ENCODE results near the gene HOXB13. TPM values are rescaled to one million over a fixed set of nuclear protein-coding genes. Genes with fewer than 3 reads are reported as not detected.

The HOXB13 gene
- not detected in 2 replicates for total RNA-seq

DNA sequence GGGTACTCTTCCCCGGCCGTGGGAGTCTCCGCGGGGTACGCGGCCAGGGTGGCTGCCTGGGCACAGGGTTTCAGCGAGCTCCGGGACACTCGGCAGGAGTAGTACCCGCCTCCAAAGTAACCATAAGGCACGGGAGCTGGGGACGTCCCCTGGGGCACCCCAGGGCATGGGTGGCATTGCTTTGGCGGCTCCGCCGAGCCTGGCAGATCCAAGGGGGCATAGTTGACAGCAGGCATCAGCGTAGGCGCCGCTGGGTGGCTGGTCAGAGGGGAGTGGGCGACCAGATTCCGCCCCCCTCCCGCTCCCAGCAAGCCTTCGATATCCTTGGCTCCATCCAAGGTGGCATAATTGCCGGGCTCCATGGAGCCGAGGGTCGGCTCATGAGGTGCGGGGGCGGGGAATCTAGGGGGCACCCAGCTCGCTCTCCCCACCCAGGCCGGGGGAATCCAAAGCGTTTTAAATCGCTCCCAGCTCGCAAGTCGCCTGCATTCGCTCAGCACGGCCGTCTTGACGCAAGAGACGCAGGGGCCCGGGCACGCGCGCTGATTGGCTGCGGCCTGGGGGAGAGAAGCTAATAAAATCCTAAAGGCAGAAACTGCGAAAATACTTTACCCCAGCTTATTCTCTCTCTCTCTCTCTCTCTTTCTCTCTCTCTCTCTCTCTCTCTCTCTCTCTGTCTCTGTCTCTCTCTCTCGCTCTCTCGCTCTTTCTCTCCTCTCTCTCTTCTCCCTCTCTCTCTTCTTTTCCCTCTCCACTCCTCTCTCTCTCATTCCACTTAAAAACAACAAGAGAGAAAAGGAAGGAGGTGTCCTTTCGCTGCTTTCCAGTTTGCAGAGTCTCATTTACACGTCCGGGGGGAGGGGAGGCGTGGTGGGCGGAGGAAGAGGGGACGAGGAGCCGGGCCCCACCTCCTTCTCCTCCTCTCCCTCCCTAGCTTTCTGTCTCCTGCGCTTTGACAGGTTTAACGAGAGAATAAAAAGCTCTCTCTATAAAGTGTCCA is at the start of gene HOXB13:
TSS of gene HOXB13 (minus strand) at position 519 of the 1,000 bp plus-strand sequence. CDS start at position 362, 157 bp downstream.
- intact Hi-C loops (cut with micrococcal nuclease): loop anchor here (10.0 kb wide), 1 partner anchor 1236 kb away; the partner anchor contains the start of gene DLX4
- peaks cover 91% of the 10 kb centered on the region for H3K27me3 Mint-ChIP-seq
- H3K4me3 Mint-ChIP-seq: peak within 1 kb of the TSS; percentile 44
- H3K27ac Mint-ChIP-seq: no peak within 1 kb of the TSS
- no peaks in the 10 kb centered on the region for H3K9me3 Mint-ChIP-seq
- H3K36me3 Mint-ChIP-seq (ENCODE audit: low read depth): no peaks in the 10 kb centered on the region
- peaks cover 21% of the 10 kb centered on the region for H3K4me1 Mint-ChIP-seq
- no peak for DNase-seq

DNA sequence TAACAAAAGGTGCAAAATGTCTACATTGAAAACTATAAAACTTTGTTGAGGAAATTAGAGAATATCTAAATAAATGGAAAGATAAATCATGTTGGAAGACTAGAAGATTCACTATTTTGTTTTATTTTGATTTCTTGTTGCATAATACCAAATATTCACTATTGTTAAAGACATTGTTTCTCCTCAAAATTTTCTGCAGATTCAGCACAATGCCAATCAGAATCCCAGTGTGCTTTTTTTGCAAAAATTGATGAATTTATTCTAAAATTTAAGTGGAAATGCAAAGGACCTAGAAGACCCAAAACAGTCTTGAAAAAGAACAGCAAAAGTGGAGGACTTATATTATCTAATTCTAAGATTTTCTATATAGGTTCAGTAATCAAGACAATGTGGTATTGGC is 48.1 kb upstream of the HOXB13 start:
- intact Hi-C loops (cut with micrococcal nuclease): no loop called here
- Mint-ChIP-seq H3K27ac (no peak overlapping the region), H3K4me3 (no peak overlapping the region), H3K9me3 (no peaks in the 10 kb centered on the region), H3K36me3 (ENCODE audit: low read depth) (no peaks in the 10 kb centered on the region), H3K27me3 (peaks cover 37% of the 10 kb centered on the region), H3K4me1 (no peaks in the 10 kb centered on the region)
- no peak for DNase-seq

DNA sequence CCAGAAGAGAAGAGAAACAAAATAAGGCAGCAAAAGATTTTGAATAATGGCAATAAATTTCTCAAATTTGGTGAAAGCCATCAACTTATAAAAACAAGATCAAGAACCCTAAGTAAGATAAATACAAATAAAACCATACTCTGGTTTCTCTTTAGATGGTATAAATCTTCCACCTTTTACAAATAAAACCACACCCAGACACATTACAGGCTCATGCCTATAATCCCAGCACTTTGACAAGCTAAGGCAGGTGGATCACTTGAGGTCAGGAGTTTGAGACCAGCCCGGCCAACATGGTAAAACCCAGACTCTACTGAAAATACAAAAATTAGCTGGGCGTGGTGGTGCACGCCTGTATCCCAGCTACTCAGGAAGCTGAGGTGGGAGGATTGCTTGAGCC is 44.7 kb upstream of the HOXB13 start:
- intact Hi-C loops (cut with micrococcal nuclease): no loop called here
- no peak for DNase-seq
- Mint-ChIP-seq H3K9me3 (no peaks in the 10 kb centered on the region), H3K27me3 (peaks cover 35% of the 10 kb centered on the region), H3K4me3 (no peak overlapping the region), H3K27ac (no peak overlapping the region), H3K36me3 (ENCODE audit: low read depth) (no peaks in the 10 kb centered on the region), H3K4me1 (peaks cover 5% of the 10 kb centered on the region)

DNA sequence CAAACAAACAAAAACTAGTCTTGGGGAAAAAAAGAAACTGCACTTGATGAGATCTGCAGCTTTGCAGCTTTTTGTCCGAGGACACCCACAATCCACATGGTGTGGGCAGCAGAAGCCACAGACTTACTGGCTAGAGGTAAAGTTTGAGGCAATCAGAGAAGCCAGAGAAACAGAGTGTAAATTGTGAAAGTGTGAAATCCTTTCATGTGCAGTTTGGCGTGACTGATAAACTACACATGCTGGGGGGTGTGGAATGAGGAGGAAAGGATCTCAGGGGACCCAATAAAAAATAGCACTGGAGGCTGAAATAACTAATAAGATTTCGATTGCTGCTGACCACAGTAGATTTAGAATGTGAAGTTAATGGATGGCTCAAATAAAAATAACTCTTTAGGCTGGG is 42.4 kb upstream of the HOXB13 start:
- intact Hi-C loops (cut with micrococcal nuclease): no loop called here
- DNase-seq: no peak
- Mint-ChIP-seq H3K36me3 (ENCODE audit: low read depth) (no peaks in the 10 kb centered on the region), H3K4me1 (peaks cover 5% of the 10 kb centered on the region), H3K9me3 (no peaks in the 10 kb centered on the region), H3K4me3 (no peak overlapping the region), H3K27me3 (peaks cover 39% of the 10 kb centered on the region), H3K27ac (no peak overlapping the region)

DNA sequence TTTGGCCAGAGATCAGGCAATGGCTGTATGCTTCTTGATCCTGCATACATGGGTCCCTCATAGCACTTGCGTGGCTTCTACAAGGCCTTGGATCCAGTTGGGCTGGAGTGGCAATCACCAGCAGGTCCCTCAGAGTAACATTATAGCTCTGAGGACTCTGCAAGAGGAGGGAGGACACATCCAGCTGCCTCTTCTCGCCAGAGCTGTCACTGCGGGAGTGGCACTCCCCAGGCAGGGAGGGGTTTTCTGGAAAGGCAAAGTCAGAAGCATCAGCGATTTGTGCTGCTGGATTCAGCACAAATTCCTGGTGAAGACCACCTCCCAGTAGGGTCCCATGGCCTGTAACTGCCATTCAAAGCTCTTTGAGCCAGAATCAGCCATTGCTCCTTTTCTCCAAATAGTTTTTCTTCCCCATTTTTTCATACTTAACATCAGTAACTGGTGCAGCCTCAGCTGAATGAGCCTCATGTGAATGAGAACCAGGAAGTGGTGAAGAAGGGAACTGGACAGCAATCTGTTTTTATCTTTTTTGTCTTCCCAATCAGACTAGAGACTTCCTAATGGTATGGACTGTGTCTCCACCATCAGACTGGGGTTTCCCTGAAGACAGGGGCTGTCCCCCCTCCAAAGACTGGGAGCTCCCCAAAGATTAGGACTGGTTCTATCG is 40.6 kb upstream of the HOXB13 start:
- Mint-ChIP-seq H3K9me3 (no peaks in the 10 kb centered on the region), H3K36me3 (ENCODE audit: low read depth) (no peaks in the 10 kb centered on the region), H3K27ac (no peak overlapping the region), H3K27me3 (peaks cover 34% of the 10 kb centered on the region), H3K4me1 (peaks cover 5% of the 10 kb centered on the region), H3K4me3 (no peak overlapping the region)
- no peak for DNase-seq
- intact Hi-C loops (cut with micrococcal nuclease): no loop called here

DNA sequence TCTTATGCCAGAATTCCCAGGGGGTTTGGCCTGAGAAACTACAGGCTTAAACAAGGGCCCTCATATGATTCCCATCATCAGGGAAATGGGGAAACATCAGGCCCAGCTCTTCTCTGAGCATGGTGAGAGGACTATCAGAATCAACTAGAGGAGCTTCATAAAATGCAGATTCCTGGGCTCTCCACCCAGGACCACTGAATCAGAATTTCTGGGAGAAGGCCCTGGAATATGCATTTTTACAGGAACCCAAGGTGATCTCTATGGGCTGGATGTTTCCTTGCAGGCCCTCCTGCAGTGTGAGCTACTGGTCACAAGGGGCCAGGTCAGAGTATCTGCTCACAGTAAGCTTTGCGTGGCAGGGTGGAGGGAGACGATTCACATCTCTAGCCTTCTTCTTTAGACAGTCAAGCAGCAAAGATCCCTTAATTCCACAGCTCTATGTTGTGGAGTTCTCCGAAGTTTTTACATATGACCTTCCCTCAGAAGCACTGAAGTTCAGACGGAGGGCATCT is 38.8 kb upstream of the HOXB13 start:
- Mint-ChIP-seq H3K27ac (no peak overlapping the region), H3K27me3 (peaks cover 42% of the 10 kb centered on the region), H3K4me1 (peaks cover 5% of the 10 kb centered on the region), H3K9me3 (no peaks in the 10 kb centered on the region), H3K36me3 (ENCODE audit: low read depth) (no peaks in the 10 kb centered on the region), H3K4me3 (no peak overlapping the region)
- intact Hi-C loops (cut with micrococcal nuclease): no loop called here
- DNase-seq: no peak

DNA sequence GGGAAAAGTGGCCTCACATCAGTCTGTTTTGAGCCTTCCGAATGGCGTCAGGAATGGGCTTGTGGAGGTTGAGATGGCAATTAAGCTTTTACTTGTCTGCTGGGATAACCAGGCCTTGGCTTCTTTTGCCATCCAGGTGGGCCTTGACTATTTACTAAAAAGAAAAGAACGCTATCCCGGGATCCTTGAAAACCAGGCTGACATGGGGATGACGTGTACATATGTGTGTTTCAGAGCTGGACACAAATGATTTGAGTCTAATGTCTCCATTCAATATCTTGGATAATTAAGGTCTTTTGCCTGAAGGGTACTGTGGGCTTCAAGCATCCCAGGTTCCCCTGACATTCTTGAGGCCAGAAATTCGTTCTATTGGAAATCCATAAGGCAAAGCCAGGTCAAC is 32.6 kb upstream of the HOXB13 start:
- peaks cover 66% of the 10 kb centered on the region for H3K27me3 Mint-ChIP-seq
- H3K36me3 Mint-ChIP-seq (ENCODE audit: low read depth): no peaks in the 10 kb centered on the region
- no peak for DNase-seq
- H3K4me1 Mint-ChIP-seq: no peaks in the 10 kb centered on the region
- intact Hi-C loops (cut with micrococcal nuclease): no loop called here
- H3K9me3 Mint-ChIP-seq: no peaks in the 10 kb centered on the region
- no peak overlapping the region for H3K4me3 Mint-ChIP-seq
- H3K27ac Mint-ChIP-seq: no peak overlapping the region

DNA sequence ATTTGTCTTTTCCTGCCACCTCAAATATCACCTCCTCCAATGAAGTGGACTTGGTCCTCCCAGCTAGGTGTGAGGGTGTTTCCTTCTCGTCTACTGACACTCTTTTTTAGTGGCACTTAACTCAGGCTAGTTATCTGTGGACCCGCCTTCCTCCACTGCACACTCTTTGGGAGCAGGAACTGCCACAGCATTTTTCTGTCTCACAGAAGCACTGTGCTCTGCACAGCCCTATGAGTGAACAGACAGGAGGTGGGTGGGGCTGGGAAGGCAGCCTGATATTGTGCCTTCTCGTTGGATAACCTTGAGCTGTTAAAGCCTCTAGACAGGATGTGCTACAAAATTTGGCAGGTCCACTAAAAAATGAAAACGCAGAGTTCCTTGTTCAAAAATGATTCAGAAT is 31.9 kb upstream of the HOXB13 start:
- no peaks in the 10 kb centered on the region for H3K4me1 Mint-ChIP-seq
- no peak for DNase-seq
- no peak overlapping the region for H3K4me3 Mint-ChIP-seq
- H3K27me3 Mint-ChIP-seq: peaks cover 68% of the 10 kb centered on the region
- H3K27ac Mint-ChIP-seq: no peak overlapping the region
- intact Hi-C loops (cut with micrococcal nuclease): no loop called here
- H3K9me3 Mint-ChIP-seq: no peaks in the 10 kb centered on the region
- H3K36me3 Mint-ChIP-seq (ENCODE audit: low read depth): no peaks in the 10 kb centered on the region

DNA sequence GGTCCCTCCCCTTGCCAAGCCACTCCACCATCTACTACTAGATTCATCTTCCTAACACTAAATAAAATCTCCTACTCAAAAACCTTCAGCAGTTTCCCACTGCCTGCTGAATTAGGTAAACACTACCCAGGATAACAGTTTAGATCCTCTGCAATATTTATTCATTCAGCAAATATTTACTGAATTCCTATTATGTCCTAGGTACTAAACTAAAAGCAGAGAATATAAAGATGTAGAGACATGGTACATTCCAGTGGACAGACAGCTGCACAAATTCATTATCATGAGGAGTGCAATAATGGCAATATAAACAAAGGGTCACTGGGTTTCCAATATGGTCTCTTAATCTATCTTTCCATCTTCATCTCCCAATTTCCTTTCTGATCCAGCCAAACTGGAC is 30.7 kb upstream of the HOXB13 start:
- H3K9me3 Mint-ChIP-seq: no peaks in the 10 kb centered on the region
- no peak overlapping the region for H3K4me3 Mint-ChIP-seq
- DNase-seq: no peak
- H3K27ac Mint-ChIP-seq: no peak overlapping the region
- intact Hi-C loops (cut with micrococcal nuclease): no loop called here
- peaks cover 72% of the 10 kb centered on the region for H3K27me3 Mint-ChIP-seq
- peaks cover under 1% of the 10 kb centered on the region for H3K4me1 Mint-ChIP-seq
- H3K36me3 Mint-ChIP-seq (ENCODE audit: low read depth): no peaks in the 10 kb centered on the region

DNA sequence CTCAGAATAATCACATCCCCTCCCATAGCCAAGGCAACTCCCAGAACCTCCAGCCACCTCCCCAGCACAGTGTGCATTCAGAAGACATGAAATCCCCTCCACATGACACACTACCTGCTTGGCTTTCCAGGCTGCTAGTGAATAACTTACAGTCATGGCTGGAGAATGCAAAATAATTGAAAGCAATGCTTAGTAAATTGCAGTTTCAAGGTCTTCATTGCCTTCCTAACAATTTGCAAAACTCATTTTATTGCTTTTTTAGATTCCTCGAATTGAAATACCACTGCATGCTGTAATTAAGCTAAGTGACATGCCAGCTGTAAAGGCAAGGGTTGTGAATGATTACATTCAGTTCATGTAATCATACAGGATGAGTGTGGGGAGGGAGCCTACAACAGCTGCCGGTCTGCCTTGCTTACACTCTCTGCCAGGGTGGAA is 29.0 kb upstream of the HOXB13 start:
- intact Hi-C loops (cut with micrococcal nuclease): no loop called here
- no peak for DNase-seq
- no peak overlapping the region for H3K4me3 Mint-ChIP-seq
- no peaks in the 10 kb centered on the region for H3K36me3 Mint-ChIP-seq (ENCODE audit: low read depth)
- H3K27ac Mint-ChIP-seq: no peak overlapping the region
- peaks cover 5% of the 10 kb centered on the region for H3K4me1 Mint-ChIP-seq
- H3K9me3 Mint-ChIP-seq: no peaks in the 10 kb centered on the region
- peaks cover 77% of the 10 kb centered on the region for H3K27me3 Mint-ChIP-seq

DNA sequence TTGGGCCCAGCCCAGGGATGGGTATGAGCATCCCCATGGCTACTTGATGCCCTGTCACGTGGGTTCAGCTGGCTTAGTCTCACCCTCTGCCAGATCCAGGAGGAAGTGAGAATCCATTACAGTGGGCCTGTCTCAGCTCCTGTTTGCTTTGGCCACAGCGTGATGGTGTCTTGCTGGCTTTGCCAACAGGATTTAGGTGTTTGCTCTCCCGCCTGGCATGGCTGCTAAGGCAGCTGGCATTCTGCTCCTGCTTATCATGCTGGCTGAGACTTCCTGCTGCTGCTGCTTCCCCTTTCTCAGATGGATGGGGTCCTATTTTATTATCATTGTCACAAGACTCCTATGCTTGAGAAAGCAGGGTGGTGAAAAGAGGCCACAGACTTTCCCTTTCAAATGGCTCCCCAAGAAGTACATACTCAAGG is 28.3 kb upstream of the HOXB13 start:
- no peak for DNase-seq
- Mint-ChIP-seq H3K4me1 (peaks cover 5% of the 10 kb centered on the region), H3K9me3 (no peaks in the 10 kb centered on the region), H3K36me3 (ENCODE audit: low read depth) (no peaks in the 10 kb centered on the region), H3K4me3 (no peak overlapping the region), H3K27me3 (peaks cover 79% of the 10 kb centered on the region), H3K27ac (no peak overlapping the region)
- intact Hi-C loops (cut with micrococcal nuclease): no loop called here

DNA sequence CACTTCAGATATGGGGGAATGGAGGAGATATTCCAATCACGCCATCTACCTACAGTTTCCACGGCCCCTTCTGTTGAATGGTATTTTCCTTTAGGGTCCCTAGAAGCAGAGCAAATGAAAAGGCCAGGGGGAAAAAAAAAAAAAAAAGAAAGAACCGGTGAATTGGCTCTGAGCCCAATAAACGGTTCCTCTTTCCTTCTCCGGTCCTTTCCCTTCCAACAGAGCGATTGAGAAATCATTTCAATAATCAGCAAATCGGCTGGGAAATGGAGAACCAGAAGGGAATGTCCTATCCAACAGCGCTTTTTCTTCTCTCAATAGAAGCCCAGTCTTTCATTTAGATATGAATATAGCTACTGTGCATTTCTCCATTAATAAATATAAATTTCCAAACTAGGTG is 26.8 kb upstream of the HOXB13 start:
- Mint-ChIP-seq H3K36me3 (ENCODE audit: low read depth) (no peaks in the 10 kb centered on the region), H3K27ac (no peak overlapping the region), H3K27me3 (peaks cover 79% of the 10 kb centered on the region), H3K4me3 (no peak overlapping the region), H3K4me1 (peaks cover 5% of the 10 kb centered on the region), H3K9me3 (no peaks in the 10 kb centered on the region)
- intact Hi-C loops (cut with micrococcal nuclease): no loop called here
- no peak for DNase-seq

DNA sequence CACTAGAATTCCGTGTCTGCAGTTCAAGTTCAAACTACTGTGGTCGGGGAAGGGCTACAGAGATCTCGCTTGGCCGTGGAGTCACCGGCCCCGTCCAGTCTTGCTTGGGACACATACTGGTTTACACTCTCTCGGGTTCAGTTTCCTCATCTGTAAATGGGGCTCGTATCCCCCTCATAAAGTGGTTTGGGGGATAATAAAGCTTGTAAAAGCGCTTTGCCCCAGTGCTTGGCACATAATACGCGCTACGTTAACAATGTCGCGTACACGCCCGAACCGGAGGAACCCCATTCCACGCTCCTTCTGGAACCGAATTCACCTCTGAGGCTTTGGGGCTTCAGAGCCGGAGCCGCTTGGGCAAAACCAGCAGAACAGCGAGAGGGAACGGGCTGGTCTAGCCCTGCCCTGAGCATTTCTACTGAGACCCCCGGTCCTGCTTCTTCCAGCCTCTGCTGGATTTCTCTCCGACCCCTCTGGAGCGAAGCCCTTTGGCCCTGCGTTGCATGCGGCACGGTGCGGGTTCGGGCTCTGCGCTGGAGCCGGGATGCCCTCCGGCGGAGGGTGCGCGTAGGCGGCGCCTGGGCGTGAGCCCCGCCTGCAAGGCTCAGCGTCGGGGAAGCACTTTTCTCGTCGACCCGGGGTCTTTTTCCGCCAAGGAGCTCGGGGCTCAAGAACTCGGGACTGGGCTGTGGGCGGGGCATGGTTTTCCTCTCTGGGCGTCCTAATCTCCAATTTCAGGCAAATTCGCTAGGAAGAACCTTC is 26.1 kb upstream of the HOXB13 start:
- no peak for DNase-seq
- peaks cover 5% of the 10 kb centered on the region for H3K4me1 Mint-ChIP-seq
- H3K36me3 Mint-ChIP-seq (ENCODE audit: low read depth): no peaks in the 10 kb centered on the region
- no peaks in the 10 kb centered on the region for H3K9me3 Mint-ChIP-seq
- H3K27me3 Mint-ChIP-seq: peaks cover 83% of the 10 kb centered on the region
- H3K4me3 Mint-ChIP-seq: no peak overlapping the region
- intact Hi-C loops (cut with micrococcal nuclease): no loop called here
- H3K27ac Mint-ChIP-seq: peak overlapping the region; percentile 16
